Measurements from ENCODE around the gene AMIGO3. TPM values are rescaled to one million over a fixed set of nuclear protein-coding genes. Genes with fewer than 3 reads are reported as not detected.

AMIGO3 gene
- total and polyA plus RNA-seq, 10 of the 15 experiments (the other 5 are each of a cell fraction or from before 2014, with no cell fraction given): 0.07 to 1.3 (median 0.44) TPM; not detected in 3

- DNase-seq (ENCODE audit: low read depth, low spot score): no peak
- in situ Hi-C loops (cut with MboI): no loop called here
- SMC1A ChIA-PET (ENCODE audit: uncharacterized antibody, unreplicated experiment): interaction anchor here (1.0 to 1.1 kb wide), 2 partner anchors 21 to 75 kb away, joined by 3 read pairs; no protein-coding TSS in a partner anchor
These were observed 7.9 kb upstream of the AMIGO3 start for GRCh38 chr3:49727154-49727923.

GRCh38 chr3:49725906-49726681 lies 6.6 kb upstream of the AMIGO3 start:
- FAIRE-seq (no peak), ATAC-seq (no peak), DNase-seq (ENCODE audit: low read depth, low spot score) (no peak)
- peaks cover 20% of the 10 kb centered on the region for H3K79me2 ChIP-seq (ENCODE audit: control insufficient read depth, insufficient read depth, low read length)
- no peaks in the 10 kb centered on the region for H3K9me3 ChIP-seq (replicated peaks; ENCODE audit: control insufficient read depth, insufficient read depth, low read length)
- peaks cover 15% of the 10 kb centered on the region for H3K4me1 ChIP-seq (ENCODE audit: control insufficient read depth, insufficient read depth, low read length)
- no peaks in the 10 kb centered on the region for H4K20me1 ChIP-seq (ENCODE audit: control insufficient read depth, insufficient read depth)
- CTCF ChIA-PET: no interaction called here
- H3K4me3 ChIP-seq: no peak overlapping the region
- intact Hi-C loops (cut with micrococcal nuclease; ENCODE audit: unreplicated experiment) (no loop called here), in situ Hi-C loops (cut with MboI) (no loop called here)
- no peak overlapping the region for H3K9ac ChIP-seq (ENCODE audit: control insufficient read depth, insufficient read depth, low read length)
- WGBS (ENCODE audit: insufficient coverage, insufficient replicate concordance, low lambda C conversion rate, missing lambda C conversion rate): 81% methylated on average over 11 of the region's 11 CpGs
- no TSS peak for BruUV-seq (replicated peaks)
- peak overlapping the region; percentile 46; the same call in 1 of the 2 replicates for H3K27ac ChIP-seq (ENCODE audit: control insufficient read depth, insufficient read depth)
- no peak overlapping the region for H3K4me2 ChIP-seq (ENCODE audit: control insufficient read depth, insufficient read depth)
- RAD21 ChIA-PET (ENCODE audit: unreplicated experiment): no interaction called here
- no peak overlapping the region for H2AFZ ChIP-seq (ENCODE audit: control insufficient read depth, low read depth, low read length)
- SMC1A ChIA-PET (ENCODE audit: uncharacterized antibody, unreplicated experiment): interaction anchor here (0.8 to 1.0 kb wide), 2 partner anchors 22 to 179 kb away, joined by 3 read pairs; no protein-coding TSS in a partner anchor
- H3K36me3 ChIP-seq (ENCODE audit: control insufficient read depth in 2 of 2, insufficient read depth in 2 of 2, low read length in 1 of 2): peaks cover 3 to 17% of the 10 kb centered on the region in 2 experiments
- POLR2A ChIA-PET: no interaction called here
- no peaks in the 10 kb centered on the region for H3K27me3 ChIP-seq (replicated peaks in 1 of 2; ENCODE audit: control insufficient read depth in 2 of 2, insufficient read depth in 2 of 2, low read length in 1 of 2)
- TF ChIP-seq TAF1 (IDR thresholded peaks at IDR 0.05; ENCODE audit: borderline replicate concordance, low read depth, low read length): no peak
- TF ChIP-seq ETV6 (conservative IDR thresholded peaks at IDR 0.05 in 1 of 2, IDR thresholded peaks at IDR 0.05 in 1 of 2; ENCODE audit: borderline replicate concordance in 1 of 2, low read depth in 1 of 2): no peak
- no peak for TF ChIP-seq RCOR1 (conservative IDR thresholded peaks at IDR 0.05; ENCODE audit: low read depth, low read length)
- TF ChIP-seq RB1 (IDR thresholded peaks at IDR 0.05; ENCODE audit: borderline replicate concordance): no peak
- TF ChIP-seq CHD2 (IDR thresholded peaks at IDR 0.05; ENCODE audit: borderline replicate concordance, low read depth, low read length): no peak
- TF ChIP-seq ZSCAN29 (IDR thresholded peaks at IDR 0.05): no peak
- TF ChIP-seq, protein P1, sequence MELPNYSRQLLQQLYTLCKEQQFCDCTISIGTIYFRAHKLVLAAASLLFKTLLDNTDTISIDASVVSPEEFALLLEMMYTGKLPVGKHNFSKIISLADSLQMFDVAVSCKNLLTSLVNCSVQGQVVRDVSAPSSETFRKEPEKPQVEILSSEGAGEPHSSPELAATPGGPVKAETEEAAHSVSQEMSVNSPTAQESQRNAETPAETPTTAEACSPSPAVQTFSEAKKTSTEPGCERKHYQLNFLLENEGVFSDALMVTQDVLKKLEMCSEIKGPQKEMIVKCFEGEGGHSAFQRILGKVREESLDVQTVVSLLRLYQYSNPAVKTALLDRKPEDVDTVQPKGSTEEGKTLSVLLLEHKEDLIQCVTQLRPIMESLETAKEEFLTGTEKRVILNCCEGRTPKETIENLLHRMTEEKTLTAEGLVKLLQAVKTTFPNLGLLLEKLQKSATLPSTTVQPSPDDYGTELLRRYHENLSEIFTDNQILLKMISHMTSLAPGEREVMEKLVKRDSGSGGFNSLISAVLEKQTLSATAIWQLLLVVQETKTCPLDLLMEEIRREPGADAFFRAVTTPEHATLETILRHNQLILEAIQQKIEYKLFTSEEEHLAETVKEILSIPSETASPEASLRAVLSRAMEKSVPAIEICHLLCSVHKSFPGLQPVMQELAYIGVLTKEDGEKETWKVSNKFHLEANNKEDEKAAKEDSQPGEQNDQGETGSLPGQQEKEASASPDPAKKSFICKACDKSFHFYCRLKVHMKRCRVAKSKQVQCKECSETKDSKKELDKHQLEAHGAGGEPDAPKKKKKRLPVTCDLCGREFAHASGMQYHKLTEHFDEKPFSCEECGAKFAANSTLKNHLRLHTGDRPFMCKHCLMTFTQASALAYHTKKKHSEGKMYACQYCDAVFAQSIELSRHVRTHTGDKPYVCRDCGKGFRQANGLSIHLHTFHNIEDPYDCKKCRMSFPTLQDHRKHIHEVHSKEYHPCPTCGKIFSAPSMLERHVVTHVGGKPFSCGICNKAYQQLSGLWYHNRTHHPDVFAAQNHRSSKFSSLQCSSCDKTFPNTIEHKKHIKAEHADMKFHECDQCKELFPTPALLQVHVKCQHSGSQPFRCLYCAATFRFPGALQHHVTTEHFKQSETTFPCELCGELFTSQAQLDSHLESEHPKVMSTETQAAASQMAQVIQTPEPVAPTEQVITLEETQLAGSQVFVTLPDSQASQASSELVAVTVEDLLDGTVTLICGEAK (IDR thresholded peaks at IDR 0.05; ENCODE audit: borderline replicate concordance): no peak
- TF ChIP-seq ESRRA (IDR thresholded peaks at IDR 0.05; ENCODE audit: low read length): no peak
- no peak for TF ChIP-seq KLF5 (IDR thresholded peaks at IDR 0.05; ENCODE audit: partially characterized antibody)
- TF ChIP-seq CEBPB (IDR thresholded peaks at IDR 0.05; ENCODE audit: borderline replicate concordance in 1 of 2, low read depth in 2 of 2, low read length in 2 of 2): no peak

More at GRCh38 chr3:49727154-49727923, 7.9 kb upstream of the AMIGO3 start:
- Histone ChIP-seq H3K27ac (ENCODE audit: control insufficient read depth, insufficient read depth) (peak overlapping the region; percentile 46), H3K4me2 (ENCODE audit: control insufficient read depth, insufficient read depth) (no peak overlapping the region), H3K36me3 (ENCODE audit: control insufficient read depth in 2 of 2, insufficient read depth in 2 of 2, low read length in 1 of 2) (peaks cover 0 to 16% of the 10 kb centered on the region in 2 experiments), H3K9ac (ENCODE audit: control insufficient read depth, insufficient read depth, low read length) (no peak overlapping the region), H2AFZ (ENCODE audit: control insufficient read depth, low read depth, low read length) (no peak overlapping the region), H3K4me3 (no peak overlapping the region), H3K4me1 (ENCODE audit: control insufficient read depth, insufficient read depth, low read length) (peaks cover 14% of the 10 kb centered on the region), H3K9me3 (replicated peaks; ENCODE audit: control insufficient read depth, insufficient read depth, low read length) (no peaks in the 10 kb centered on the region), H4K20me1 (ENCODE audit: control insufficient read depth, insufficient read depth) (no peaks in the 10 kb centered on the region), H3K27me3 (replicated peaks in 1 of 2; ENCODE audit: control insufficient read depth in 2 of 2, insufficient read depth in 2 of 2, low read length in 1 of 2) (no peaks in the 10 kb centered on the region), H3K79me2 (ENCODE audit: control insufficient read depth, insufficient read depth, low read length) (peaks cover 17% of the 10 kb centered on the region)
- BruUV-seq (replicated peaks): no TSS peak
- ChIA-PET POLR2A (no interaction called here), RAD21 (ENCODE audit: unreplicated experiment) (no interaction called here), CTCF (no interaction called here)
- ATAC-seq (no peak), FAIRE-seq (no peak)
- 37% methylated on average over 19 of the region's 19 CpGs for WGBS (ENCODE audit: insufficient coverage, insufficient replicate concordance, low lambda C conversion rate, missing lambda C conversion rate)
- intact Hi-C loops (cut with micrococcal nuclease; ENCODE audit: unreplicated experiment): no loop called here
- TF ChIP-seq NFYA (IDR thresholded peaks at IDR 0.05; ENCODE audit: borderline replicate concordance, low read depth, low read length): no peak
- no peak for TF ChIP-seq YBX1 (IDR thresholded peaks at IDR 0.05)
- TF ChIP-seq SMAD1 (IDR thresholded peaks at IDR 0.05; ENCODE audit: low read depth, partially characterized antibody): no peak

Measured in GM12878 (cell line).